Measurements from ENCODE around the gene CLMN. TPM values are rescaled to one million over a fixed set of nuclear protein-coding genes. Genes with fewer than 3 reads are reported as not detected.

CLMN gene
- total RNA-seq, 1 experiment from 2014 or later: 33.4 TPM

GRCh38 chr14:95286645-95287044 is 33.1 kb downstream of the CLMN start:
- TF ChIP-seq SRF (IDR thresholded peaks at IDR 0.05; ENCODE audit: low read depth) (no peak), ZFX (IDR thresholded peaks at IDR 0.05) (no peak), FOSL1 (IDR thresholded peaks at IDR 0.05; ENCODE audit: low read depth) (no peak), JUND (IDR thresholded peaks at IDR 0.05) (no peak), ZBTB33 (IDR thresholded peaks at IDR 0.05; ENCODE audit: extremely low read depth, insufficient replicate concordance, low read length) (no peak), TCF7L2 (IDR thresholded peaks at IDR 0.05; ENCODE audit: borderline replicate concordance, extremely low read depth, insufficient read depth, insufficient read length) (no peak), ELF1 (IDR thresholded peaks at IDR 0.05; ENCODE audit: borderline replicate concordance, low read depth) (no peak), CEBPB (IDR thresholded peaks at IDR 0.05; ENCODE audit: low read depth) (no peak), RAD21 (IDR thresholded peaks at IDR 0.05; ENCODE audit: low read depth) (no peak), CBX3 (IDR thresholded peaks at IDR 0.05; ENCODE audit: low read depth) (no peak), SIN3A (IDR thresholded peaks at IDR 0.05; ENCODE audit: low read depth) (no peak), SP1 (IDR thresholded peaks at IDR 0.05; ENCODE audit: low read depth) (no peak)
- ATAC-seq (no peak), DNase-seq (ENCODE audit: low read depth, low spot score) (no peak)
- Histone ChIP-seq H3K4me3 (replicated peaks in 1 of 2; ENCODE audit: low read depth in 1 of 2, low read length in 2 of 2) (no peak overlapping the region), H3K4me2 (ENCODE audit: low read length) (no peak overlapping the region), H3K27ac (ENCODE audit: low read depth, low read length) (no peak overlapping the region), H3K9me2 (ENCODE audit: insufficient read depth) (no peaks in the 10 kb centered on the region), H3K9ac (ENCODE audit: low read length) (no peak overlapping the region), H2AFZ (ENCODE audit: low read depth, low read length, poor library complexity, severe bottlenecking) (no peak overlapping the region), H3K36me3 (ENCODE audit: control insufficient read depth in 1 of 2, insufficient read depth in 2 of 2, low read length in 2 of 2) (no peaks in the 10 kb centered on the region), H3K27me3 (ENCODE audit: insufficient read depth, low read length) (no peaks in the 10 kb centered on the region), H3K79me2 (ENCODE audit: insufficient read depth, low read length) (0 out of 2 replicates have a peak, but pooled peaks cover 8% of the 10 kb centered on the region), H4K20me1 (ENCODE audit: insufficient read depth) (no peaks in the 10 kb centered on the region), H3K9me3 (ENCODE audit: control insufficient read depth in 1 of 2, insufficient read depth in 1 of 2, low read depth in 1 of 2, low read length in 2 of 2) (peaks cover 0 to 5% of the 10 kb centered on the region in 2 experiments; a peak in 1 of 4 replicates), H3K4me1 (ENCODE audit: control insufficient read depth in 1 of 2, insufficient read depth in 2 of 2, low read length in 2 of 2) (peaks cover 0 to 8% of the 10 kb centered on the region in 2 experiments; a peak in 3 of 4 replicates)
- intact Hi-C loops (cut with micrococcal nuclease): no loop called here
- RAD21 ChIA-PET (ENCODE audit: low non-redundant PET in 1 of 2, low total read pairs in 2 of 2, uncharacterized antibody in 2 of 2, unreplicated experiment in 2 of 2): no interaction called here
- POLR2A ChIA-PET: no interaction called here
- no TSS peak for BruUV-seq (replicated peaks)
- CTCF ChIA-PET: no interaction called here
